Gastroesophageal sphincter (tissue), 4 donors: ENCODE measurements around the gene SETD4. TPM values are rescaled to one million over a fixed set of nuclear protein-coding genes. Genes with fewer than 3 reads are reported as not detected.

Experiments
- ATAC-seq: fragments of 150-250 bp; one replicate; pipeline ENCODE4 v1.9.1; 2016; ENCODE audit warnings: mild to moderate bottlenecking, moderate library complexity
- H3K27ac ChIP-seq, 4 donors: fragments of 200-600 bp; sonication (generic) in 3 of 4; 1 replicate in 3 of 4; 2 replicates in 1 of 4; pipeline ENCODE4 v1.5.1; 2016 to 2019
- H3K27me3 ChIP-seq: fragments of 200-600 bp; sonication (generic); one replicate; pipeline ENCODE4 v1.5.1; 2019
- H3K36me3 ChIP-seq, 2 donors: fragments of 200-600 bp; sonication (generic); one replicate each; pipeline ENCODE4 v1.5.1; 2019; ENCODE audit warnings: control low read depth in 1 of 2
- H3K4me1 ChIP-seq, 3 donors: fragments of 200-600 bp; sonication (generic); 1 replicate in 2 of 3; 2 replicates in 1 of 3; pipeline ENCODE4 v1.5.1; 2016 to 2019; ENCODE audit warnings: control low read depth in 2 of 3
- H3K4me3 ChIP-seq, 2 donors: fragments of 200-600 bp; sonication (generic); one replicate each; pipeline ENCODE4 v1.5.1; 2019; ENCODE audit warnings: mild to moderate bottlenecking in 1 of 2, moderate library complexity in 1 of 2
- H3K9me3 ChIP-seq, 3 donors: fragments of 200-600 bp; sonication (generic); one replicate each; pipeline ENCODE4 v1.5.1; 2017 to 2019; ENCODE audit warnings: control low read depth in 2 of 3
- CTCF ChIP-seq, 4 experiments: fragments of 200-600 bp in 2 of 4; fragments of 450-650 bp in 2 of 4; sonication (generic) in 1 of 4; IDR thresholded peaks; one replicate each; pipeline ENCODE4 v1.5.1; 2017 to 2019; ENCODE audit warnings: antibody characterized with exemption in 4 of 4, mild to moderate bottlenecking in 2 of 4, moderate library complexity in 2 of 4
- EP300 ChIP-seq: sonication (generic); formaldehyde crosslinking; IDR thresholded peaks from one replicate; pipeline ENCODE4 v1.6.1; 2017; ENCODE audit warnings: antibody characterized with exemption, mild to moderate bottlenecking
- POLR2A ChIP-seq, 2 donors: fragments of 450-650 bp; IDR thresholded peaks; one replicate each; pipeline ENCODE4 v1.6.1; 2017; ENCODE audit warnings: antibody characterized with exemption in 2 of 2, mild to moderate bottlenecking in 2 of 2, moderate library complexity in 1 of 2
- POLR2AphosphoS5 ChIP-seq: sonication (generic); formaldehyde crosslinking; IDR thresholded peaks from one replicate; pipeline ENCODE4 v1.6.1; 2017; ENCODE audit warnings: antibody characterized with exemption
- WGBS, 2 donors: methylation state at CpG; one replicate each; pipeline ENCODE4 v1.1.5; 2018; ENCODE audit warnings: low coverage in 1 of 2; 5-methylcytosine and 5-hydroxymethylcytosine counted together
- total RNA-seq, 4 donors: library from RNA; depleted of rRNA; stranded (reverse); fragments of >200 nt; gene quantifications; one replicate each; pipeline ENCODE4 v1.1.0, GENCODE V29; 2016

The SETD4 gene
- total RNA-seq, 4 donors from 2014 or later = 11.2 to 34.2 (median 15.2) TPM

- no peak for ATAC-seq
- Histone ChIP-seq H3K36me3 (no peaks in the 10 kb centered on the region), H3K9me3 (no peaks in the 10 kb centered on the region), H3K4me3 (no peak overlapping the region), H3K27me3 (peaks cover 20% of the 10 kb centered on the region), H3K27ac (no peak overlapping the region), H3K4me1 (no peaks in the 10 kb centered on the region)
- TF ChIP-seq POLR2AphosphoS5 (no peak), CTCF (IDR thresholded peaks at IDR 0.05) (no peak), POLR2A (IDR thresholded peaks at IDR 0.05) (no peak), EP300 (no peak)
- WGBS, 2 donors = 66 to 84% methylated on average over 7 to 8 of the region's 8 CpGs
Measured at GRCh38 chr21:36097427-36098181, 37.3 kb upstream of the SETD4 start.

GRCh38 chr21:36096398-36097290, 36.3 kb upstream of the SETD4 start:
- 43 to 45% methylated on average over 1 of the region's 1 CpG for WGBS, 2 donors
- TF ChIP-seq POLR2A (IDR thresholded peaks at IDR 0.05) (no peak), CTCF (IDR thresholded peaks at IDR 0.05) (no peak), POLR2AphosphoS5 (no peak), EP300 (no peak)
- ATAC-seq = no peak

GRCh38 chr21:36093512-36093911, 33.2 kb upstream of the SETD4 start:
- Histone ChIP-seq H3K4me1 (no peaks in the 10 kb centered on the region), H3K4me3 (no peak overlapping the region), H3K27ac (no peak overlapping the region), H3K36me3 (no peaks in the 10 kb centered on the region), H3K9me3 (no peaks in the 10 kb centered on the region), H3K27me3 (peaks cover 12% of the 10 kb centered on the region)
- WGBS, 2 donors = 75 to 100% methylated on average over 1 of the region's 1 CpG
- no peak for TF ChIP-seq POLR2AphosphoS5
- TF ChIP-seq EP300 = no peak
- TF ChIP-seq CTCF (IDR thresholded peaks at IDR 0.05) = no peak
- TF ChIP-seq POLR2A (IDR thresholded peaks at IDR 0.05) = no peak
- ATAC-seq = no peak

More at GRCh38 chr21:36096398-36097290, 36.3 kb upstream of the SETD4 start:
- Histone ChIP-seq H3K9me3 (no peaks in the 10 kb centered on the region), H3K27ac (no peak overlapping the region), H3K4me3 (no peak overlapping the region), H3K27me3 (peaks cover 12% of the 10 kb centered on the region), H3K36me3 (no peaks in the 10 kb centered on the region), H3K4me1 (no peaks in the 10 kb centered on the region)

- Histone ChIP-seq H3K9me3 (no peaks in the 10 kb centered on the region), H3K4me3 (no peak overlapping the region), H3K4me1 (no peaks in the 10 kb centered on the region), H3K27ac (no peak overlapping the region), H3K36me3 (no peaks in the 10 kb centered on the region), H3K27me3 (peaks cover 12% of the 10 kb centered on the region)
- no peak for TF ChIP-seq POLR2AphosphoS5
- TF ChIP-seq POLR2A (IDR thresholded peaks at IDR 0.05) = no peak
- TF ChIP-seq EP300 = no peak
- no peak for TF ChIP-seq CTCF (IDR thresholded peaks at IDR 0.05)
- no peak for ATAC-seq
Measured at GRCh38 chr21:36092681-36093080, 32.4 kb upstream of the SETD4 start.
